Panc1 (cell line): ENCODE data around the gene ABCC4. TPM values are rescaled to one million over a fixed set of nuclear protein-coding genes. Genes with fewer than 3 reads are reported as not detected.

Experiments used
- ATAC-seq: fragments of 200-7000 bp; cut with Tn5 transposase; 2 replicates; pipeline ENCODE4 v1.9.1; 2020; ENCODE audit warnings: mild to moderate bottlenecking, moderate library complexity
- BruUV-seq: library from RNA; stranded (reverse); fragments of 400-500 nt; replicated peaks from 2 replicates; lab custom pipeline; 2021; lab: Mats Ljungman, UMichigan
- CTCF ChIA-PET: fragments of 300-600 bp; sonication (Branson Sonifier 250); formaldehyde crosslinking; loops from one replicate; lab custom pipeline; 2022; ENCODE audit warnings: antibody characterized with exemption; lab: Charles Lee
- POLR2A ChIA-PET: fragments of 300-600 bp; sonication (Branson Sonifier 250); formaldehyde crosslinking; loops from one replicate; lab custom pipeline; 2022; ENCODE audit warnings: antibody characterized with exemption; lab: Charles Lee
- DNase-seq: peaks from one replicate; pipeline ENCODE4 v3.0.0-alpha.2; 2010; ENCODE audit warnings: low read depth, low spot score
- H3K27ac ChIP-seq: 2 replicates; pipeline ENCODE4 v1.5.1; 2011; ENCODE audit warnings: mild to moderate bottlenecking, low read length, inconsistent platforms
- H3K27me3 ChIP-seq: fragments of 200-500 bp; sonication (Bioruptor generic); 2 replicates; pipeline ENCODE4 v1.6.0; 2014; ENCODE audit warnings: low read length, inconsistent platforms; ENCODE audit not compliant: control insufficient read depth, insufficient read depth
- H3K36me3 ChIP-seq: fragments of 200-500 bp; sonication (Bioruptor generic); 2 replicates; pipeline ENCODE4 v1.5.1; 2014; ENCODE audit warnings: inconsistent platforms, mild to moderate bottlenecking, low read length, moderate library complexity; ENCODE audit not compliant: control insufficient read depth, insufficient read depth
- H3K4me1 ChIP-seq: 2 replicates; pipeline ENCODE4 v1.5.1; 2011; ENCODE audit warnings: inconsistent platforms, mild to moderate bottlenecking, low read length, moderate library complexity; ENCODE audit not compliant: control insufficient read depth, insufficient read depth
- H3K4me3 ChIP-seq, 2 experiments: 2 replicates each; pipeline ENCODE4 v1.5.1; 2011 to 2012; ENCODE audit warnings: low read depth in 2 of 2, low read length in 2 of 2, mild to moderate bottlenecking in 2 of 2, inconsistent platforms in 1 of 2, moderate library complexity in 1 of 2
- H3K9me3 ChIP-seq: fragments of 200-500 bp; sonication (Bioruptor generic); 2 replicates; pipeline ENCODE4 v1.5.1; 2014; ENCODE audit warnings: low read depth, mild to moderate bottlenecking, inconsistent platforms, low read length, moderate library complexity; ENCODE audit not compliant: control insufficient read depth, insufficient read depth
- CTCF ChIP-seq: fragments of 450-650 bp; IDR thresholded peaks from 2 replicates; pipeline ENCODE4 v1.5.1; 2017; ENCODE audit warnings: mild to moderate bottlenecking
- POLR2AphosphoS5 ChIP-seq: IDR thresholded peaks from 2 replicates; pipeline ENCODE4 v1.6.1; 2012; ENCODE audit warnings: mild to moderate bottlenecking, low read depth, low read length, moderate library complexity
- REST ChIP-seq, 2 experiments: IDR thresholded peaks; 2 replicates each; pipeline ENCODE4 v1.6.1; 2011 to 2012; ENCODE audit warnings: low read depth in 2 of 2, control low read depth in 1 of 2, low read length in 1 of 2, mild to moderate bottlenecking in 1 of 2, moderate library complexity in 1 of 2; ENCODE audit not compliant: insufficient read depth in 1 of 2
- SIN3A ChIP-seq: IDR thresholded peaks from 2 replicates; pipeline ENCODE4 v1.6.1; 2012; ENCODE audit warnings: low read depth, mild to moderate bottlenecking, low read length, moderate library complexity, borderline replicate concordance; ENCODE audit not compliant: insufficient read depth
- TCF7L2 ChIP-seq: IDR thresholded peaks from 2 replicates; pipeline ENCODE4 v1.6.1; 2011; ENCODE audit warnings: mild to moderate bottlenecking, low read depth, low read length, inconsistent platforms
- in situ Hi-C: cut with HindIII; loops from 2 replicates; pipeline ENCODE4 v1.10.0; 2016; ENCODE audit warnings: low sequenced_read_pairs, low pct_unique_long_range_greater_than_20kb
- intact Hi-C: fragments of 100-400 bp; cut with micrococcal nuclease; formaldehyde crosslinking; loops from one replicate; pipeline ENCODE4 v1.10.0; 2022; ENCODE audit not compliant: unreplicated experiment
- total RNA-seq: library from RNA; stranded (reverse); gene quantifications from one replicate; pipeline ENCODE4 v1.2.1, GENCODE V29; 2021; ENCODE audit not compliant: unreplicated experiment

Gene ABCC4
- total RNA-seq, 1 experiment from 2014 or later: 69.3 TPM

GRCh38 chr13:95239283-95239682 is 62.0 kb downstream of the ABCC4 start:
- BruUV-seq: no TSS peak
- POLR2A ChIA-PET: no interaction called here
- no peak for ATAC-seq
- H3K4me3 ChIP-seq: no peak overlapping the region
- in situ Hi-C loops (no loop called here), intact Hi-C loops (no loop called here)
- no peaks in the 10 kb centered on the region; the same call in 1 of the 2 replicates for H3K36me3 ChIP-seq
- DNase-seq: no peak
- no peaks in the 10 kb centered on the region for H3K27me3 ChIP-seq
- TF ChIP-seq REST (IDR thresholded peaks at IDR 0.05; ENCODE audit: insufficient read depth in 1 of 2, low read depth in 2 of 2, low read length in 1 of 2) (no peak), CTCF (no peak), TCF7L2 (no peak), SIN3A (no peak), POLR2AphosphoS5 (no peak)
- H3K27ac ChIP-seq: peak overlapping the region; percentile 34; the same call in 1 of the 2 replicates
- H3K9me3 ChIP-seq: no peaks in the 10 kb centered on the region
- CTCF ChIA-PET: interaction anchor here (0.6 kb wide), 1 partner anchor 165 kb away, joined by 4 read pairs; no protein-coding TSS in a partner anchor
- H3K4me1 ChIP-seq: no peaks in the 10 kb centered on the region; the same call in 1 of the 2 replicates

GRCh38 chr13:95237310-95237870 is 63.9 kb downstream of the ABCC4 start:
- in situ Hi-C loops: no loop called here
- H3K36me3 ChIP-seq: peaks cover 2% of the 10 kb centered on the region; the same call in 1 of the 2 replicates
- no peaks in the 10 kb centered on the region for H3K27me3 ChIP-seq
- H3K4me3 ChIP-seq: no peak overlapping the region
- peak overlapping the region; percentile 44; the same call in 1 of the 2 replicates for H3K27ac ChIP-seq
- no peak for DNase-seq
- no TSS peak for BruUV-seq
- intact Hi-C loops: no loop called here
- POLR2A ChIA-PET: no interaction called here
- no peaks in the 10 kb centered on the region; the same call in 1 of the 2 replicates for H3K4me1 ChIP-seq
- ATAC-seq: no peak
- CTCF ChIA-PET: no interaction called here
- no peaks in the 10 kb centered on the region for H3K9me3 ChIP-seq
- TF ChIP-seq REST (IDR thresholded peaks at IDR 0.05; ENCODE audit: insufficient read depth in 1 of 2, low read depth in 2 of 2, low read length in 1 of 2): no peak
- no peak for TF ChIP-seq POLR2AphosphoS5
- TF ChIP-seq SIN3A: no peak
- no peak for TF ChIP-seq TCF7L2
